Measurements from ENCODE around the gene USP12. TPM values are rescaled to one million over a fixed set of nuclear protein-coding genes. Genes with fewer than 3 reads are reported as not detected.

Gene USP12
- polyA plus RNA-seq, 1 experiment, result 4.4 TPM

DNA sequence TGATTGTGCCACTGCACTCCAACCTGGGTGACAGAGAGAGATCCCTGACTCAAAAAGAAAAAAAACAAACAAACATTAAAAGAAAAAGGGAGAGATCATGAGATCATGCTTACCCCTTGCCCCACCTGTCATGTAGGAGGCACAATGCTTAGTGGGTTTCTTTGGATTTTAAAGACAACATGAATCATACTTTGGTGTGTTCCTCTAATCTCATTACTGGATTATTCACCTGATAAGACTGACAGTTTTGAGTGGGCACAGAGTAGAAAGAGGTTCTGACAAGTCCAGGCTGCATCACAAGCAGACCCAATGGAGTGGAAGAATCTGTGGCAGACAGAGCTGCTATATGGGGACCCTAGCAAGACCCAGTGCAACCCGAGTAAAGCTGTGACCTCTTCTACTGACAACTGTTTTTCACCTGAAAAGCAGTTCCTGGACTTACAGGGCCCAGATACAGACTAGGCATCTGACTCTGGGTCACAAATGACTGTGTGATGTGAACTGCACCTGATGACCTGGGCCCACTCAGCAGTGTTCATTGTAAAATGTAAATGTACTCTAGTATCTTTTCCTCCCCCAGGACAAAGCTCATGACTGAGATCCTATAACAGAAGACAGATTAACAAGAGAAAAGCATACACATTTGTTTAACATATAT, 28.9 kb upstream of the USP12 start:
- Histone ChIP-seq H3K36me3 (ENCODE audit: control insufficient read depth, insufficient read depth, low read length) (no peaks in the 10 kb centered on the region), H3K4me3 (ENCODE audit: low read depth, low read length) (no peak overlapping the region), H3K27me3 (ENCODE audit: control insufficient read depth, insufficient read depth, low read length) (no peaks in the 10 kb centered on the region; the same call in 1 of the 2 replicates)
- no peak for DNase-seq (ENCODE audit: low read depth)
- ChIA-PET CTCF (interaction anchor here (1.6 kb wide), 1 partner anchor 215 kb away, joined by 6 read pairs; no protein-coding TSS in a partner anchor), POLR2A (no interaction called here)
- TF ChIP-seq CTCF (IDR thresholded peaks at IDR 0.05; ENCODE audit: insufficient read depth, low read depth, low read length), result no peak

- Histone ChIP-seq H3K27me3 (ENCODE audit: control insufficient read depth, insufficient read depth, low read length) (no peaks in the 10 kb centered on the region; the same call in 1 of the 2 replicates), H3K4me3 (ENCODE audit: low read depth, low read length) (no peak overlapping the region), H3K36me3 (ENCODE audit: control insufficient read depth, insufficient read depth, low read length) (no peaks in the 10 kb centered on the region)
- ChIA-PET CTCF (interaction anchor here (1.6 kb wide), 1 partner anchor 214 kb away, joined by 6 read pairs; no protein-coding TSS in a partner anchor), POLR2A (no interaction called here)
- DNase-seq (ENCODE audit: low read depth), result no peak
- TF ChIP-seq CTCF (IDR thresholded peaks at IDR 0.05; ENCODE audit: insufficient read depth, low read depth, low read length), result no peak
Observed at GRCh38 chr13:27199696-27200095, 28.1 kb upstream of the USP12 start.

GRCh38 chr13:27199211-27199610, 27.6 kb upstream of the USP12 start:
- ChIA-PET CTCF (interaction anchor here (1.6 kb wide), 1 partner anchor 214 kb away, joined by 6 read pairs; no protein-coding TSS in a partner anchor), POLR2A (no interaction called here)

DNA sequence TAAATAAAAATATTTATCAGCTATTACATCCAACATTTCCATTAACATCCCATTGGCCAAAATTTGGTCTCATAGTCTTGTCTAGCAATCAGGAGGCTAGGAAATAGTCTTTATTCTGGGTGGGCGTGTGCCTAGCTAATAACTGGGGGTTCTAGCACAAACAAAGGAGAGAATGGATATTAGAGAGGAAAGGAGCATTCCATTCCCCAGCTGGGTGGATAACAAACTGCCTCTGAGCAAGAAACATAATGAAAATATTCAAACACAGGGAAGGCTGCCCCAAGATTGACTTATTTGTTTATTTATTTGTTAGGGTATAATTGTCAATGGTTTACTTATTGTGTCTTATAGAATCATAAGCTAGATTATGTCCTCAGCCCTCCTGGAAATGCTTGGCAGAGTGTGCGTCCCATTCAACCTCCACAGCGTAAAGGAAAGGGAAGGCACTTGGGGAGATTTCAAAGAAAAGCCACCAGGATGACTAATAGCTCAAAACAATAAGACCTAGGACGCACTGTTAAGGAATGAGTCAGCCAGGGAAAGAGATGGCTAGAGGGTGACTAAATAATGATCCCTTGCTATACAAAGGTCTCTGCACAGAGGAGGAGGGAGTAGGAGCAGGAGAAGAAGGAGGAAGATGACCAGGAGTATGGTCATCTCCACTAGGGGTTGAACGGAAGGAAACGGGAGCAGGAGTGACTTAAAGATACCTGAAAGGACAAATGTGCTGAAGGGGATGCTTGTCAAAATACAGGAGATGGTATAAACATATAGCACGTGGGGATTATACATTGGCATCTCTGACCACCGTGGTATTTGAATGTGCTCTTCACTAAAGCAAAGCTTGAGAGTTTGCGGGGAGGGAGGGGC, 23.5 kb upstream of the USP12 start:
- TF ChIP-seq CTCF (IDR thresholded peaks at IDR 0.05; ENCODE audit: insufficient read depth, low read depth, low read length), result no peak
- H3K4me3 ChIP-seq (ENCODE audit: low read depth, low read length), result no peak overlapping the region
- ChIA-PET CTCF (no interaction called here), POLR2A (no interaction called here)
- H3K27me3 ChIP-seq (ENCODE audit: control insufficient read depth, insufficient read depth, low read length), result no peaks in the 10 kb centered on the region
- no peaks in the 10 kb centered on the region for H3K36me3 ChIP-seq (ENCODE audit: control insufficient read depth, insufficient read depth, low read length)
- DNase-seq (ENCODE audit: low read depth), result peak; percentile 63

More at GRCh38 chr13:27199211-27199610, 27.6 kb upstream of the USP12 start:
- DNase-seq (ENCODE audit: low read depth), result no peak
- Histone ChIP-seq H3K36me3 (ENCODE audit: control insufficient read depth, insufficient read depth, low read length) (no peaks in the 10 kb centered on the region), H3K27me3 (ENCODE audit: control insufficient read depth, insufficient read depth, low read length) (no peaks in the 10 kb centered on the region; the same call in 1 of the 2 replicates), H3K4me3 (ENCODE audit: low read depth, low read length) (no peak overlapping the region)
- TF ChIP-seq CTCF (IDR thresholded peaks at IDR 0.05; ENCODE audit: insufficient read depth, low read depth, low read length), result no peak

GRCh38 chr13:27194209-27194608, 22.6 kb upstream of the USP12 start:
- no peak for TF ChIP-seq CTCF (IDR thresholded peaks at IDR 0.05; ENCODE audit: insufficient read depth, low read depth, low read length)
- Histone ChIP-seq H3K27me3 (ENCODE audit: control insufficient read depth, insufficient read depth, low read length) (no peaks in the 10 kb centered on the region), H3K36me3 (ENCODE audit: control insufficient read depth, insufficient read depth, low read length) (no peaks in the 10 kb centered on the region), H3K4me3 (ENCODE audit: low read depth, low read length) (no peak overlapping the region)
- no peak for DNase-seq (ENCODE audit: low read depth)
- ChIA-PET CTCF (no interaction called here), POLR2A (no interaction called here)
